ENCODE results near the gene TMEM109.

Gene TMEM109

DNA sequence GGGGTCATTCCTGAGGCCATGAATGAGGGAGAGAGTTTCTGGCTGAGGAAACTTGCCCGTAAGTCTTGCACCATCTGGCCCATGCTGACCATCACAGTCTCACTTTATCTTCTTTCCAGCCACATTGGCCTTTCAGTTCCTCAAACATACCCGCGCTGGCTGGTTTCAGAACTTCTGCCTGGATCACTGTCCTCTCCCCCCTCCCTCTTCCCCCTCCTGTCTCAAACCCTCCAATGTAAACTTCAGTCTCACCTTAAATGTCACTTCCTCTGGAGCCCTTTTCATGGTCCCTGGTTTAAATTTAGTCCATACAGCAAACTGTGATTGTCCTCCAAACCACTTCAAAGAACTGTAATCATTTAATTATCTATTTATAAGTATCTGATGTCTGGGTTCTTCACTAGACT, 3.7 kb upstream of the TMEM109 start:
- peak; percentile 74 to 79 for DNase-seq

DNA sequence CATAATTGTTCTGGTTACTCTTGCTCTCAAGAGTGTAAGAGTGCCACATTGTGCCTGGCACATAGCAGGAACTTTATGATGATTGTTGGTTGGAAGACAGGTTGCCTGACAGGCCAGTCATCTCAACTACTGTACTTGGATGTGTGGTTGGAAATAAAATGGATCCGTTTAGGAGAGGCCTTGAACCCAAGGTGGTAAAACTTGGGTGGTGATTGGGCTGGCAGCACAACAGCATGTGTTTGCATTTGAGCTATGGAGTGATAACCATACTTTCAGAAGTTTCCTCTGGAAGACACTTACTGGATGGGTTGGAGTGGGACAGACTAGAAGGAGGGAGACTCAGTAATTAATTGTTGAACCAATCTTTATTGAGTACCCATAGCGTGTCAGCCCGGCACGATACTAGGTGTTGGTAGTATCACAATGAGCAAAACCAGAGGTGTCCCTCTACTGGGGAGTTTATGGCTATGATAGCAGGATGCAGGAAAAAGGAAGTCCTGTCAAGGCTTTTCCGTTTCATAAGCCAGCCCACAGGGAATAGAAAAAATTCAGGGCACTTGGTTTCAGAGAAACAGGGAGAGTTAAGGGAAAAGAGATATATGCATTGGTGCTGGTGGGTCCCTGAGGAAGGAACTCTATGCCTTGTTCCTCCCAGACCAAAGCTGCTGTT, 3.1 kb upstream of the TMEM109 start:
- DNase-seq: peak; percentile 54 to 67

DNA sequence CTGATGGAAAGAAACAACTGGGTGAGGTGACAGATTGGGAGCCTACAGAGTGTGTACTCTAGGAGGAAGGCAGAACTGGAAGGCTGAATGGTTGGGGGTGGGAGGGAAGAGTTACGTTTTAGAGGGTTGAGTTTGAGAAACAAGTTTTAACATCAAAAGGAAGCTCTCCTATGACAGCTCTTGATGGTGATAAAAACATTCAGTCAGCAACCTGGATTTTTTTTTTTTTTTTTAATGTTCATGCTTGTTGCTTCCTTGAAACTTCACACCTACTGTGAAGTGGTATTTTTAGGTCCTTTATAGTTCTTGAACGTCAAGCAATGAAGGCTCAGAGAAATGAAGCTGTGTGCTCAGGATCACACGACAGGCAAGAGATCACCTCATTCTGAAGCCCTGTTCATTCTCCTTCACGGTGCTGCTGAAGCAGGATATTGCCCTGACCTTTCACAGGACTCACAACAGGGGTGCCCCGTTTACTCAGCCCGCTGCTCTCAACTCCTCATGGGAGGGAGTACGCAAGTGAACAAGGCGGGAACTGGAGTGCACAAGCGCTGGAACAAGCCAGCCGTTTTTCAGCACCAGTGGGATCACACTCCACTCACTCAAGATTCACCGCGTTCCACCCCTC, 1.6 kb upstream of the TMEM109 start:
- DNase-seq: no peak

- DNase-seq: no peak
Observed at GRCh38 chr11:60912851-60913528, 968 bp upstream of the TMEM109 start.

DNA sequence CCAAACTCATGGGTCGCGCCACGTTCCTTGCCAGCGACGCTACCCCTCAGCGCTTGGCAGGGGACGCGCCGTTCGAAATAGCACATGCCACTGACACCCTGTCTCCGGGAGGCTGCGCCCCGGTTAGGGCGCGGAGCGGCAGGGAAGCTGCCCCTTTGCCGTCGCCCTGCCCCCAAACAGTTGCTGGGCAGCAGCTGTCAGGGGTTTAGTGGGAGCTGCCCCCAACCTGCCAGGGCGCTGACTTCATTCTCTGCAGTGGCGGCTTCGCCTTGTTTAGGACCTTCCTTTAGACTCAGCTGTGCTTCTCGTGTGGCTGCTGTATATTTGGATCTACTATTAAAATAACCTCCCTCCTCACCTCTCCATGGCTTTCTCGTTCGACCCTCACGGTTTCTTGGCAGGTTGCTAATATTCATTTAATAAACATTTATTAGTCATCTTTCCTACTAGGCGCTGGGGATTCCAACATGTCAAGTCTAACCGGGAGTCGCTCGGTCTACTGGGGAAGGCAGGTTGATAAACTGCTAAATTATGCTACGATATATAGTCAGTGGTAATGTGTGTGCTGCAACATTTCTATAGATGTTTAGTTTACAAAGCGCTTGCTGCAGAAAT, 782 bp downstream of the TMEM109 start:
- DNase-seq: no peak

GRCh38 chr11:60915248-60915914, 1.4 kb downstream of the TMEM109 start:
- DNase-seq: peak; percentile 24 to 40

- no peak for DNase-seq
Observed at GRCh38 chr11:60916669-60917206, 2.8 kb downstream of the TMEM109 start.

GRCh38 chr11:60917267-60917666, 3.3 kb downstream of the TMEM109 start:
- DNase-seq: no peak

DNA sequence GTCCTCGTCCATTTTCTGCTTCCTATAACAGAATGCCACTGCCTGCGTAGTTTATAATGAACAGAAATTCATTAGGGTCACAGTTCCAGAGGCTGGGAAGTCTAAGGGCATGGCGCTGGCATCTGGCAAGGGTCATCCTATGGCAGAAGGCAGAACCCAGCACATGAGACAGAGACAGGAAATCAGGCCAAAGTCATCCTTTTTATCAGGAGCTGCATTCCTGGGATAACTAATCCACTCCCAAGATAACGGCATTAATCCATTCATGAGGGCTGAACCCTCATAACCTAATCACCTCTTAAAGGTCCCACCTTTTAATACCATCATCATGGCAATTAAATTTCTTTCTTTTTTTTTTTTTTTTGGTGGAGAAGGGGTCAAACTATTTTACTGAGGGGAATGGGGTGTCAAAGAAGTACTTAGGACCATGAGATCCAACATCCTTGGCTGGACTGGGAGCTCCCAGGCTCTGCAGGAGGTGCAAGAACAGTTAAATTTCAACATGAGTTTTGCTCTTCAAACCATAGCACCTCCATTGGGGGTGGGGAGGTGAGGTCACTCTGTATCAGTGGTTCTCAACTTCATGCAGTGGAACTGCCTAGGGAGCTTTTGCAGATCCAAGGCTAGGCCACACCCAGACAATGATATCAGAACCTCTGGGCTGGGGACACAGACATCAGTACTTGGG, 4.4 kb downstream of the TMEM109 start:
- no peak for DNase-seq

GRCh38 chr11:60918939-60919265, 4.9 kb downstream of the TMEM109 start:
- no peak for DNase-seq

DNA sequence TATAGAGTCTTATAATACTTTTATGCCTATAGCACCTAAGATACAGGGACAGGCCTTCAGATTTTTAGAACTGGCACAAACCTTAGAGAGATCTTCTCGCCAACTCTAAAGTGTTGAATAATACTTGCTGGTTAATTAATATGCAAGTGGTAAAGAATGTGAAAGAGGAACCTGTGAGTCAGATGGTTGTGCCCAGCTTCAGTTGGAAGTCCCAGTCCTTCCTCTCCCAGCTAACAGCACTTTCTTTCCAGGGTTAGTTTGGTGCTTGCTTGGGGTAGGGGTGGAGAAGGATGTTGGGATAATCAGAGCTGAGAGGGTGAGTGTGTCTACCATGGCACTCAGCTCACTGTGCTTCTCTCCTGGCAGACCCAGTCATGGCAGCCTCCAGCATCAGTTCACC, 5.4 kb downstream of the TMEM109 start:
- peak; percentile 52 to 55 for DNase-seq

GRCh38 chr11:60919956-60920355, 6.0 kb downstream of the TMEM109 start:
- DNase-seq: no peak

DNA sequence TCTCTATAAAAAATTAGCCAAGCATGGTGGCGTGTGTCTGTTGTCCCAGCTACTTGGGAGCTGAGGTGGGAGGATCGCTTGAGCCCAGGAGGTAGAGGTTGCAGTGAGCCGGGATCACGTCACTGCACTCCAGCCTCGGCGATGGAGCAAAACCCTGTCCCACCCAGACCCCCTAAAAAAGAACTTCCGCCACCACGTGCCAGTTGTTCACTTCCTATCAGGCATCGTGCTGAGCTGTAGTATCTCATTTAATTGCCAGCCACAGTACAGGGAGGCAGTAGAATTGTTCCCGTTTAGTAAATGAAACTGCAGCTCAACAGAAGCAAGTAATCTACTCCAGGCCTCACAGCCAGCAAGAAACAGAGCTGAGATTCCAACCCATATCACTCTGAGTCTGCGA, 7.3 kb downstream of the TMEM109 start:
- DNase-seq: no peak

DNA sequence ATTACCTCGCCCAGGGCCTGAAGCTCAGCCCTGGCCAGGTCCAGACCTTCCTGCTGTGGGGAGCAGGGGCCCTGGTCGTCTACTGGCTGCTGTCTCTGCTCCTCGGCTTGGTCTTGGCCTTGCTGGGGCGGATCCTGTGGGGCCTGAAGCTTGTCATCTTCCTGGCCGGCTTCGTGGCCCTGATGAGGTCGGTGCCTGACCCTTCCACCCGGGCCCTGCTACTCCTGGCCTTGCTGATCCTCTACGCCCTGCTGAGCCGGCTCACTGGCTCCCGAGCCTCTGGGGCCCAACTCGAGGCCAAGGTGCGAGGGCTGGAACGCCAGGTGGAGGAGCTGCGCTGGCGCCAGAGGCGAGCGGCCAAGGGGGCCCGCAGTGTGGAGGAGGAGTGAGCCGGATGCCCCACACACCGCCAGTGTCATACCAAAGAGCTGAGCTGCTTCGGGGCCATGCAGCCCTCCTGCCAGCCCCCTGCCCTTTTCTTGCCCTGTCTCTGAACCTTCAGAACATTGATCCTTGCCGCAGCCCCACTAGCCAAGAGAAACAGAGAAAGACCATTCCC, 7.9 kb downstream of the TMEM109 start:
- DNase-seq: no peak

DNA sequence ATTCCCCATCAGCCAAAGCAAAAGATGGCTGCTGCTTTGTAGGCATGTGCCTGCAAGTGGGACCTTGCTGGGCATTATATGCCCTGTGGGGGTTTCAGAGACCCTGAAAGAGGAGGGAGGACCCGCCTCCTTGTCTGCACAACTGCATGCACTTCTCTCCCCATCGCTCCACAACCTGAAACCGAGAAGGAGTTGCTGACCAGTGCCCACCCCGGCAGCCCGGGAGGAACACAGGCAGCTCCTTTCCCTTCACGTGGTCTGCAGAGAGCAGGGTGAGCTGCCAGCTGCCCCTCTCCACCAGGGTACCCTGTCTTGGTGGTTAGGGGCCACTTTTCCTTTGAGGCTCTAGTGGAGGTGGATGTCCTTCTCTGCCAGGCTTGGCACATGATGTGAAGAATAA, 8.9 kb downstream of the TMEM109 start:
- DNase-seq: no peak

DNA sequence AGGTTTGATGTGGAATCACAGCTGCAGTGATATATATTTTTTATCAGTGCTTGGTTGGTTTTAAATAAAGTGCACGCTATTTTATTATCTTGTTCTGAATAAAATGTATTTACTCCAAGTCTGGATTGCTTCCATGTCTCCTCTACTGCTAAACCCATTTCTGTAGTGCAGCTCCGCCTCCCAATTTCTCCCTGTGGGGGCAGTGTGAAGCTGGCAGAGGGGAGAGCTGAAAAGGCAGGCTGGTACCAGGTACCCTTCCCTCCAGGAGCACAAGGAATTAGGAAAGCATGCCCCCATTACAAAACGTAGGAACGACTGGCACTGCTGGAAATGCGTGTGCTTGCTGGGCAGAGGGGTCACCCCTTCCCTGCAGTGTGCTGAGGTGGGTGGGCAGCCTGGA, 9.4 kb downstream of the TMEM109 start:
- no peak for DNase-seq

DNA sequence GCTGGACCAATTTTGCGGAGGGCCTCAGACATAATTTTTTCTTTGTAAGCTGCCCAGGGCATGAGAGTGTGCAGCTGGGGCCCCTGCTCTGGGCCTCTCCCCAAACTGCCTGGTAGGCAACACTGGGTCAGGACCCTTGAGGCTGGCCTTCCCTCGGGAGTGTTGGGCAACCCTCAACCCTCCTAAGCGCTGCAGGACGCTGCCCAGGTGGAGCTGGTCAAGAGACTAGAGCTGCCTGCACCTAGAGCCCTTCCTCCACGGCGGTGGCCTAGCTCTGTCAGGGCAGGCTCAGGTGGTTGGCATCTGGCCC, 9.8 kb downstream of the TMEM109 start:
- no peak for DNase-seq

DNA sequence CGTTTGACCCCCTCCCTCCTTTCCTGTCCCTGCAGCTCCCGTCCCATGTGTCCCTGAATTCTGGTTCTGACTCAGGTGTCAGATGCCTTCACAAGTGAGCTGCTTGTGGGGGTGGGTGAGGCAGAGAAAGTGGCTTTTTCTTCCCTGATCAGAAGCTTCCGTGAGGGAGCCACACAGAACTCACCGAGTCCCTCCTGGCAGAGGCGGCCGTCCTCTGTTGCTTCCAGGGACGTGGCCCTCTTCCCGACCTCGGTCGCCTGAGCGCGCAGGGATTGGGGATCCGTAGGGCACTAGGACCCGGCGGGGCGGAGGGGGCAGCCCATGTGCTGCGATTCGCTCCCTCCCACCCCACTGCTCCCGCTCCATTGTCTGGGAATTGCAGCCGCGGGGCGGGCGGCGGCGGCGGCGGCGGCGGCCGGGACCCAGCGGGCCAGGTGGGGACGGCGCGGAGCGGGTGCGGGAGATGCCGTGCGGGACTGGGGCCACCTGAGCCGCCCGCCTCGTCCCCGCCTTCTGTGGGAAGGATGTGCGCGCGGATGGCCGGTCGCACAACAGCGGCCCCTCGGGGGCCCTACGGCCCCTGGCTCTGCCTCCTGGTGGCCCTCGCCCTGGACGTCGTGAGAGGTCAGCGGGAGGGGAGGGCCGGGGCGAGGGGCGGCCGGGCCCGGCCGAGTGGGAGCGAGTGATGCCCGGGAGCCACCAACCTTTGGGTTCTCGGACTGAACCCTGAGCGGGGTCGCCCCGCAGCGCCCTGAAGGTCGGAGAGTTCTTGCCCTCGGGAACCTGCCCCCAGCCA, 10.3 kb downstream of the TMEM109 start, which contains the start of gene TMEM132A:
Gene TMEM132A, plus strand, starts transcription at position 351 of the 796 bp plus-strand sequence. Its CDS starts 174 bp downstream, at position 525.
- no peak for DNase-seq

- DNase-seq: no peak
Observed at GRCh38 chr11:60924906-60925853, 11.2 kb downstream of the TMEM109 start.

GRCh38 chr11:60925868-60926267, 11.9 kb downstream of the TMEM109 start:
- no peak for DNase-seq
